HG03575 (cell line): ENCODE measurements around the gene GADD45G.

ENCODE experiments used
- ATAC-seq: cut with Tn5 transposase; IDR thresholded peaks from one replicate; pipeline ENCODE4 v1.9.1; 2021; ENCODE audit not compliant: unreplicated experiment, insufficient number of reproducible peaks, low FRiP score; ENCODE audit errors: extremely low read depth

GADD45G gene

DNA sequence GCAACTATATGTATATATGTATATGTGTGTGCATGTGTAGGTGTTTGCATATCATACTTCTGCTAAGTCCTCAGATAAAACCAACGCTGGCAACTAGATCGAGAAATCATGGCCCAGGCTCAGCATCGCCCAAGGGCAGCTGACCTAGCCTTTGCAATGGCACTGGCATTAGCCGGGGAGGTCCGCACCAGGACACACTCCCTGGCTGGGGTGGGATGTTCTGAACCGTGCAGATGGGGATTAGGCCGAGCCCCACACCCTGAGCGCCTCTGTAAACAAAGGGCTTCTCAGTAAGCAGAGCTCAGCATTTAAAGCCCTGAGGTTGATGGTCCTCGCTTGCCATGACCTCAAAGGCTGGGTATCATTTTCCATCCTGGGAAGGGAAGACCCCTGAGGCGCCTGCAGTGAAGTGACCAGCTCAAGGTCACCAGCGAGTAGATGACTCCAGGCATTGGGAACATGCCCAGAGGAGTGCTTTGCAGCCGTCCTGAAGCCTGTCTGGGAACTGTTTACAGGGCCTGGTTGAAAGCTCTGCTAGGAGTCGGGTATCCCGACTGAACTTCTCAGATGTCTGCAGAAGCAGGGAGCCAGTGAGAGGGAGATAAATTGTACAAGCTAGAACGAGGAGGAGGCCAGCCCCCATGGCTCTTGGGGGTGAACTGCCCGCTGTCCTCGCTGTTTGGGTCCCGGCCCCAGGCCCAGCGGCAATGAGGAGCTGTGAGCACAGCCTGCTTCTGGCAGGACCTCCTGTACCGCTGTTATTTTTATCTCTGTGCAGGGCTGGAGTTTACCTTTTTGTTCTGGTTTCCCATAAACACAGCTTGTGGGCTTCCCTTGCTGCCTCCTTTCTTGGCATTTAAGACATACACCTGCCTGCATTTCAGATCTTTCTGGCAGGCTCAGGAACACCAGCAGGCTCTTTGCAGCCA, 18.4 kb downstream of the GADD45G start:
- ATAC-seq, result no peak

DNA sequence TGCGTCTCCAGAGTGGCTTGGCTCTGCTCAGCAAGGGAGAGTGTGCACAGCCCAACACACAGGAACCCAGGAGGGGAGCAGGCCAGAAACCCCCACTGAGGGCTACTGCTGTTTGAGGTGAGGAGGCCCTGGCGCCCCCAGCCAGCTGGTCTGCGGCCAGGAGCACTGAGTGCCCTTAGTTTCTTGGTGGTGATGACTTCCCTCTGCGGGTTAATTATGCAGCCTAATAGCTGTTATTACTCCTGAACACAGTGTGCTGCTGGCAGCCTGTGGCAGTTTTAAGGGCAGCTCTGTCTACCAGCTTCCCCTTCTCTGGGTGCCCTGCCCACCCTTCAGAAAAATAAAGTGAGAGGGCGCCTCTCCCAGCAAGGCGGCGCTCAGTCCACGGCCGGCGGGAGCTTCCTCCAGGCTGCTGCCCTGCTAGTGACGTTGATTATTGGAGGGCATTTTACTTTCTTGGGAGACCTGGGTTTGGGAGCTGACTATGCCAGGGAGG, 19.2 kb downstream of the GADD45G start:
- no peak for ATAC-seq

DNA sequence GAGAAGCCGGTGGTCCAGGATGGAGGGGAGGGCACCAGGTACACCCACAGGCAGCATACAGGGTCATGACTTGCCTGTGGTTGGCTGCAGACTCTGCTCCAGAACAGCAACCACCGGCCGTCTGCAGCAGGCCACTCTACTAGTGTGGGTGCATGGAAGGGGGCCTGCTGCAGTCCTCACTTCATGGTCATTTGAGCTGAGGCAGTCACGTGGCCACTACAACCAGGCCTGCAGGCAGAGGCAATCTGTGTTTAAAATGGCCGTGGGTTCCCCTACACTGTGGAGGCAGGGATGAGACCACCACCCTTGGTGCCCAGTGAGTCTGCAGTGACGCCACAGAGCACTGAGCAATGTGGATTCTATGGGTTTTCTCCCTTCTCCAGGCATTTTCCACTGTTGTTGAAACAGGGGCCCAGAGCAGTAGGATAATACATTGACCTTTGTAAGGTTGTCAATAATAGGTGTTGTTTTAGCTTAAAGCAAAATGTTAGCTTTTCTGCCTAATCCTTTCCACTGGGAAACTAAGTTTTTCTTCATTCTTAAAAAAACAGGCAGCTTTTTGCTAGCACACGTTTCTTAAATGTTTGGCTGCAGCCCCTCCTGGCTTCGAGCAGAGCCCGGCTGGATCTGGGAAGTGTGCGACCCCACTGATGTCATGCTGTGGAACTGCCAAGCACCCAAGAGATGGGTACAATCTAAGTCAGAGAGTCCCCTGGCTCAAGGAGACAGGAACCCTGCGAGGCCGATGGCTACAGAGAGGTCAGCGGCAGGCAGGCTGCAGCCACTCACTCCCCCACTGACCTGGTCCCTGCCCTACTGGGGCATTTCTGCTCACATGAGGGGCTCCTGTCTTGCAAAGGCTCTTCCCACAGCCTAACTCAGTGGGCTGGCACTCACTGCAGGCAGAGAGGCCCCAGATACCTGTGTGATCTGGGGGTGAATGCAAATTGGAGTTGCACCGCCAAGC, 21.2 kb downstream of the GADD45G start:
- no peak for ATAC-seq

DNA sequence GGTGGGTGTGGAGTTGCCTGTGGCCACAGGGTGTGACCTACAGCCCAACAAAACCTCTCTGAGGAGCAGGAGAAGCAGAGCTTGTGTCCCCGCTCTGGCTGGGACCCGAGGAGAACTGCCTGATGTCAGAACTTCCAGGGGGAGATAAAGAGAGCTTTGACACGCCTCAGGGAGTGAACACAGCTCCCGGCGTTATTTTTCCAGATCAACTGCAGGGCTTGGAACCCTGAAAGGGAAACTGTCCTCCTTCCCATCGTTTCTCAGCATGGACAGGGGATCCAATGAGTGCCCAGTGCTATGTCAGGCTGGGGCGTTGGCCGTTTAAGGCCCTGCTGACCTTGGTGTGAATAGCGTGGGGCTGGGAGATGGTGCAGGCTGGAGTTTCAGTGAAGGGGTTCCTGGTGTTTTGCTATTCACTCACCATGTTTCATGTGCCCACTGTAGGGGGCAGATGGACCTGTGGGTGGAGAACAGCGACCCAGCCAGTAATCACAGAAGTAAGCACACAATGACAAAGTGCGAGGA, 22.0 kb downstream of the GADD45G start:
- ATAC-seq, result no peak

DNA sequence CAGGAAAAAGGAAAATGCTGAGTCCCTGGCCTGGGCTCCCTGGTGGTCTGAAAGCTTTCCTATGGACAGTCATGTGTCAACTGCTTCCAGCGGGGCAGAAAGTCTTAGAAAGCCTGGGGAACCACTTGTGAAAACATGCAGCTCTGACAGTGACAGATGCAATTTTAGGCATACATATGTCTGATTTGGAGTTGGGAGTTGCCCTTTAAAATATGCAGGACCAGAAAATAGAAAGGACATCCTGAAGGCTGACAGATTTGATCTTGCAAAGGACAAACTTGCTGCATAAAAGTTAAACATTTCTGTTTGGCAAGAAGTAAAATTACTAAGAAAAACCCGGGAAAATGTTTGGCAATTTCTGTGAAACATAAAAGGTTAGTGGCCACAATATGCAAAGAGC, 23.8 kb downstream of the GADD45G start:
- ATAC-seq, result no peak

DNA sequence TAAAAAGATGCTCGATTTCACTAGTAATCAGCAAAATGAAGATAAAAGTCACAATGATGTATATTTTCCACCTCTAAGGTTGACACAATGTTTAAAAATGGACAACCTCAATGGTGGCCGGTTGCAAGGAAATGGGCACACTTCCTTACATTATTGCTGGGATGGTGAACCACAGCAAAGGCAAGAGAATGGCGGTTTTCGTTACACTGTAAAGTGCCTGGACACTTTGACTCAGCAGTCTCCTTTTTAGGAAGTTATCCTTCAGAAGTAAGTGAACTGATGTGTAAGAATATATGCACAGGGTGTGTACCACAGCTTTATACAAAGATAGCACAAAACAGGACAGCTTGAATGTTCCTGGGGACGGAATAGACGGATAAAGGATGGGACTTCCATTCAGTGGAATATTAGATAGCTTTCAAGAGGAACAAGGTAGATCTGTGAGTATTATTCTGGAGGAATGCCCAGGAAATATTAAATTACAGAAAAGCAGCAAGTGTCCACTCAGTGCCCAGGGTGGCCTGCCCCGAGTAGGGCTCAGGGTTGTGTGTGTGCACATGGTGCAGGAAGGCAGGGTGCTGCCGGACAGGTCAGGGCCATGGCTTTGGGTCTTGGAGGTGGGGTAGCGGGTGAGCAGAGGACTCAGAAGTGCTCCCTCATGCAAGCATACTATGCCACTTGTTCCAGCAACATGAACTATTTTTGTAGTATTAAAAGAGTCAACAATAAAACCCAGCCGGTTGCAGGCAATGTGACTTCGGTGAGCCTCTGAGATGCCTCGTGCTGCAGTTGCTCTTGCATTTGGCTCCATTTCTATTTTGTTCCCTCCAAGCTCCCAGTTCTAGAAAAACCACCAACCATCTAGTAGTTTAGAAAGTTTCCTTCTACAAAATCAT, 24.5 kb downstream of the GADD45G start:
- ATAC-seq, result no peak

DNA sequence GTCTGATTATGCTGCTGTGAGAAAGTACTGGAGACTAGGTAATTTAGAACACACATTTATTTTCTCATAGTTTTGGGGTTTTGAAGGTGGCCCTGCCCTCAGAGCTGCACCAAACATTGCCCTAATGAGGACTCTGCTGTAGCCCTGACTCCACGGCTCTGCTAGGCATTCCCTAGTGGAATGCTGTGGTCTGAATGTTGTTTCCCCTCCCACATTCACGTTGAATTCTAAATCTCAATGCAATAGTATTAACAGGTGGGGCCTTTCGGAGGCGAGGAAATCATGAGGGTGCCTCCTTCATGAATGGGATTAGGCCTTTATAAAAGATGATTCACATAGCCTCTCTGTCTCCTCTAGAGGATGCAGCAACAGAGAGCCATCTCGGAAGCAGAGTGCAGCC, 25.7 kb downstream of the GADD45G start:
- ATAC-seq, result no peak

DNA sequence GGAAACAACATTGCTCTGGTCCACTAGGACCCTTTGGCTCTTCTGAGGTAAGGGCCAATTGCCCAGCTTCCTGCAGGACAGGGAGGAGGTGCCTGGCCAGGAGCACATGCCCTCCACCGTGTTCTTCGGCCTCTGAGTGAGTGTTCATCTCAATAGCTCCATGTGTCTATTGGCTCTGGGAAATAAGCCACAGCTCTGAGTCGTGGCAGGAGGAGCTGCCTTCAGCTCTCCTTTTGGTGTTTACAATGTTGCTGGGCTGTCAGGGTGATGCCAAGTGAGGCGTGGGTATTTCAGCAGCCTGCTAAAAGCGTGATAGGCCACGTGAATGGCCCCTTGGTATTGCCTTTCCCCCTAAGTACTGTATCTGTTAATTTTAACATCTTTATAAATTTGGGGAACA, 26.6 kb downstream of the GADD45G start:
- no peak for ATAC-seq

DNA sequence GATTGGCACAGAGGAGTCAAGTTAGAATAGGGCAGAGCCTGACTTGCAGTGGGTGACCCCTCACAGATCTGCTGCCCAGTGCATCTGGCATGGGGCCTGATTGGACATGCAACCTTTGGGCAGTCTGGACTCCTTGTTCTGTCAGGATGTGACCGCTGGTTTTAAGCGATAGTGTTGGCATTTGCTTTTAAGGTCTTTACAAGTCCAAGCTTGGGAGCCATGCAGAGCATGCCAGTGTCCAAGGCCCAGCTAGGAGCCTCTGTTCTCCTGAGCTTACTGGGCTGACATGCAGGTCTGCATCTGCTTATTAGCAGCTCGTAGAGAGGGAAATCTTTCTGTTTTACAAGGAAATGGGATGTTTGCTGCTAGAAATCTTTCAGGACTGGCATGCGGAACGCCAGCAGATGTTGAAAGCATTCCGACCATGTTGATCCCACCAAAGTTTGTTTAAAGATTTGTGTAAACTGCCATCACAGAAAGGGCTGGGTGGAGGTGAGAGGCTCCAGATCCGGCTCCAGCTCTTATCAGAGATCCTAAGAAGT, 27.5 kb downstream of the GADD45G start:
- no peak for ATAC-seq

DNA sequence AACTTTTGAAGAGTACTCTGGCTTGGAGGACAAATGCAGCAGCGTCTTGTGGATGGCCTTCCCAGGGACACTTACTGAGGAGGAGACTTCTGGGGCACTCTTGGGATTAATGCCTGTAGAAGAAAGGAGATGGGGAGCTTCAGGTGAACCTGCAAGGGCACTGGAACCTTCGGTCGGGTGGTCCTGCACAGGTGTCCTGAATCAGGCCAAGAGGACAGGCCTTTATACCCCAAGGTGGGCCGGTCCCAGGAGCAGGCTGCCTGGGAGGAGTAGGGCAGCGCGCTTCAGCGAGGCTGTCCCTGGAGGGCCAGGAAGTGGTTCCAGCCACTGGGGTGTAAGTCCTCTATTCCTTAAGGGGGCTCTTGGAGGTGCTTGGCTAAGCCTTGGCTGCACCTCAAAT, 27.9 kb downstream of the GADD45G start:
- ATAC-seq, result no peak

DNA sequence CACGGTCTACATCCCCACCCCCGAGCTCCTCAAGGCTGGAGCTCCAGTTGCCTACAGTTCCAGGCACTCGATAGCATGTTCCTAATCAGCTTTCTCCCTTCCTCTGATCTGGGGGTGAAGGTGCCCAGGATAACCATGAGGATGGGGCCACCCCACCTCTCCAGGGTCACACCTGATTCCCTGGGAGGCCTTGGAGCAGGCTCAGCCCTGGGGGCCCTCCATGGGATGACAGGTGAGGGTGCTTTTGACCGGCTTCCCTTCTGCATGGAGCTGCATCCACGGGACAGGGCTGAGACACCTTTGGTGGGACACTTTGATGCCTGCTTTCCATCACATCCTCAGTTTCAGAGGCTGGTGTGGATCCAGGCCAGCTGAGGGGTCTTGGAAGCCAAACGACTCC, 28.6 kb downstream of the GADD45G start:
- ATAC-seq, result no peak

DNA sequence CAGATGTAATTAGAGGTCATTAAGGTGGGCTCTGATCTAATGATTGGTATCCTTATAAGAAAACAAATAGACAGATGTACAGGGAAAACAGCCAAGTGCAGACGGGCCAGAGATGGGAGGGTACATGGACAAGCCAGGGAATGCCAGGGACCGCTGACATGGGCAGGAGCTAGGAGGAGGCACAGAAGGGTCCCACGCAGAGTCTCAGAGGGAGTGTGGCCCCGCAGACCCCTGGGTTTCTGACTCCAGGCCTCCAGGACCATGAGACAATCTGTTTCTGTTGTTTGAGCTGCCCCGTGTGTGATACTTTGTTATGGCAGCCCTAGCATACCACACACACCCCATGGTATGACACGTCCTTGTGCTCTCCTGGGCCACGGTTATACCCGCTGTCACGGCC, 29.1 kb downstream of the GADD45G start:
- ATAC-seq, result no peak

DNA sequence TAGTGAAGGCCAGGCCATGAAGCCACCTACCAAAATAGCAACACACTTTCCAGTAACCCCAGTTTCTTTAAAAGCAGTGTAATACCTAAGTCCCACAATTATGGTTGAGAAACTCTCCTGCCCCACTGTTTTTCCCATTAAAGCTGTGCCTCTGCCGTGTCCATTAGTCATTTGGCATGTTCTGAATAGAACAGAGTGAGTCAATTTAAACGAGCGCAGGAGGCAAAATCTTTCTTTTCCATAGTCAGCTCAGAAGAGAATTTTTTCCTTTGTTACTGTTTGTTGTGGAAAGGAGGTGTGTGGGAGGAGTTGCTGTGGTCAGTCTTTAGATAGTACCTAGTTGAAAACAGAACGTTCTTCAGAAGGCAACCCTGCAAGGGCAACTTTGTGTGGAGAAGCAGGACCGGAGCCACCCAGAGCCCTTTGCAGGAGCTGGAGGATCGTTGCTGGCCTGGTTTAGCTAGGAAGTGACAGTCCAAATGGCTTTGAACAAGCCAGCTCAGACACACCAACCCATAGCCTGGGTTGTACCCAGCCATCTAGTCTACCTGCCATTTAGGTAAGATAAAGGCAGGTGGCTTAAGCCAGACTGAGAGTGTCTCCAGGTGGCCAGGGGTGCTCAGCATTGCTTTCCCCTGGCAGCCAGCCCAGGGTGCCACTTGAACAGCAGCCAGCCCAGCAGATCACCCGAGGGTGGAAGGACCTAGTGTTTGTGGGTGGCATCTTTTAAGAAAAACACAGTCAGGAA, 30.4 kb downstream of the GADD45G start:
- no peak for ATAC-seq

DNA sequence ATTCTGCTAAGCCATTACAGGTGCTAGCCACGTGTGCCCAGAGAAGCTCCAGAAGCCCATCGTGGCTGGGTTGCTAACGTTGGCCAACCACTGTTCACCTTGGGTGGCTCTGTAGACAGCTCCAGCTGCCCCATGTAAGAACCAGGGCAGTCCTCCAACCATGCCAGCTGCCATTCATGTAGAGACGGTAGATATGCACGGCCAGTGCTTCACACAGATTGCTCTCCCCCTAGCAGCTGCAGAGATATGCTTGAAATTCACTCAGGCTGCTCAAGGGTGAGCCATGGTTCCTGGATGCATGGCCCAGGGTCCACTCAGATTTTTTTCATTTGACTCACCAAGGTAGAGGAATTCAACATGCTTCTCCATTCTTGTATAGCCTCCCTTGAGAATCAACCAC, 31.0 kb downstream of the GADD45G start:
- ATAC-seq, result no peak

DNA sequence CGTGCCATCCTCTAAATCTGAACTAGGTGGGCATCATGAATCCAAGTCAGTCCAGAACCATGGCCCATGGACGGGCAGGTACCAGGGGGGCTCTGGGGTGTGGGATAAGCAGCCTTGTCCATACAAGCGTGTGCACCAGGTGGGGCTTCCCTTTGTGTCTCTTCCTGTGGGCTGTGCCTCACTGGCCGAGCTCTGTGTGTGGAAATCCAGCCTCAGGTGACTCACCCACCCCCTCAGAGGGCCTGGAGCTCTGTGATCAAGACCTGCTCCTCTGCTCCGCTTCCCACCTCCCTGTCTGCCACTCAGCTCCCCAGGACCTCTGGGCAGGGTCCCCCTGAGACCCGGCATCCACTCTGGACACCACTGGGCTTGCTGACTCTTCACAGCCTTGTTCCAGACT, 33.0 kb downstream of the GADD45G start:
- no peak for ATAC-seq

DNA sequence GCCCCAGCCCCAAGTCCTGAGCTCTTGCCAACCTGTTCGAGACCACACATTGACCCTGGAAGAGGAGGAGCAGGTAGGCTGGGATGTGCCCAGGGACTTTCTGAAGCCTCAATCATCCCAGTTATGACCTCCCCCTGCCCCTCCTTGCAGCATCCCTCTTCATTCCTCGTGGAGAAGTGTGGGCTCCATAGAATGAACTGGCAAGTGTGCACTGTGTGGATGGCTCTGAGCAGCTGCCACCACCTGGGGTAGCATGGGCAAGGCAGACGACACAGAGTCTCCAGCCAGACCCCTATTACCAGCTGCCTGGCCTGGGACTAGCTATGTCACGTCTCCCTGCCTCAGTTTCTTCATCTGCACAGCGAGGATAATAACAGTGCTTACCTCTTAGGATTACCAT, 33.5 kb downstream of the GADD45G start:
- ATAC-seq, result no peak

DNA sequence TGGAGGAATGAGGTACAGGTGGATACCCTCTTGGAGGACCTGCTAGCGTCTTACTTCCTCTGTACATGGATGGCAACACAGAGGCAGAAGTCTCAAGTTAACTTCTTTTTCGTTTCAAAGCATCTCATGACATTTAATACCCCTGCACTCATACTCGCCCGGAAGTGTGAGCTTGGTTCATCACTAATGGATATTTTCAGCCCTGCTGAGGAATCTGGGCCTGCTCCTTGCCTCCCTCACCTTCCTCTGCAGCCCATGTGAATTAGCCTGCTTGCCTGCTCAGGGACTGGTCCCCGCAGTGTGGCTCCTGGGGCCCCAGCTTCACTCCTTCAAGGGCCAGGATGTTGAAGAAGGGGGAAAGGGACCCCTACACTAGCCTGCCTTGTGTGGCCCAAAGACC, 34.1 kb downstream of the GADD45G start:
- ATAC-seq, result no peak

DNA sequence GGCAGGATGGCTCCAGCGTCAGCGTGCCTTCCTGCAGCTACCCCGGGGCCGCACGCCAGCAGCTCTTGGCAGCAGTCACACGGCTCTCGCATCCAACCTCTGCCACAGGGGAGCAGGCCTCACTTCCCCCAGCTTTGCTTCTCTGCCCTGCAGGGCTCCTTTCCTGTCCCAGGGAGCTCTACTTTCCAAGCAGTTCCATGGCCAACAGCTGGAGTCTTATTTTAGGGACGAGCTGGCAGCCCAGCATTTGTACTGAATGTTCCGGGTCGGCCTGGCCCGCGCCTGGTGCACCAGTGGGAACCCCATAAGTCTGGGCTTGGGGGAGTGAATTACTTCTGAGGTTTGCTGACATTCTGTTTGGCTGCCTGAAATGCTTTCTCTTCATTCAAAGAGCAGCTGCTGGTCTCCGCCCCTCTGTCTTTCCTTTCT, 34.6 kb downstream of the GADD45G start:
- no peak for ATAC-seq
